Muscle of back (tissue), 11 donors: ENCODE data around the gene SH3TC2. TPM values are rescaled to one million over a fixed set of nuclear protein-coding genes. Genes with fewer than 3 reads are reported as not detected.

ENCODE experiments used
- DNase-seq, 3 donors: peaks; one replicate each; pipeline versions ENCODE4 v3.0.0 to v3.0.0-alpha.2; 2013
- polyA plus RNA-seq, 10 donors: library from polyadenylated mRNA; unstranded; fragments of 120-200 nt; gene quantifications; one replicate each; pipeline ENCODE4 v1.2.1, GENCODE V29; 2013; ENCODE audit not compliant: insufficient read length in 10 of 10

The SH3TC2 gene
- polyA plus RNA-seq, 10 donors: 0.82 to 2.5 (median 2.0) TPM

DNA sequence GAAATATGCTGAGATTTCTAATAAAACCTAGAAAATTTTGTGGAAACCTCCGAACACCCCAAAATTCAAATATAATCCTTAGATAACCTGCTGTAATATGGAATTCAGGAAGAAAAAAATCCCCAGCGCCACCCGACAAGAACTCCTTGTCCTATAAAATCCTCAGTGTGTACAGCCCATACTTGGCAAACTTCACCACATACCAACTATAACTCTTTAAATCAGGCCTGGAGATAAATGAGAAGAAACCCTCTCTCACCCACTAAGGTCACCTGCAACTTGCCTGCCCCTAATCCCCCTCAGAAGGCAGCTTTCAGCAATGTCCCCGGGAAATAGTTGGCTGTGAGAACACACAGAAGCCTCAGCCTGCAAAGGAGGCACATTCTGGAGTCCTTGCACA is 90.5 kb downstream of the SH3TC2 start:
- DNase-seq: no peak

DNA sequence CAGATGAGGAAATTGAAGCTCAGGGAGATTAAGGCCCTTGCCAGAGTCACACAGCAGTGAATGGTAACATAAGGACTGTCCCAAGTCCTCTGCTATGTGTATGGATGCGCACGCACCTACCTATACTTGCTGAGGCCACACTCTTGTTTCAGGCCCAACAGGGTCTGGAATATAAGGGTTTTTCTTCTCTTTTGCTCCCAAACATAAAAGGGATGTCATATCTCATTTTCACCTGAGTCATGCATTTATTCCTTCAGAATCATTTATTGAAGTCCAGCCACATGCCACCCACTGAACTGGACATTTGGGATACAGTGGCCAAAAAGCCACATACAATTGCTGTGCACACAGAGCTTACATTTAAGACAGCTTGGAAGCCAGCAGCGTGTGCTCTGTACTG is 92.0 kb downstream of the SH3TC2 start:
- DNase-seq: no peak

DNA sequence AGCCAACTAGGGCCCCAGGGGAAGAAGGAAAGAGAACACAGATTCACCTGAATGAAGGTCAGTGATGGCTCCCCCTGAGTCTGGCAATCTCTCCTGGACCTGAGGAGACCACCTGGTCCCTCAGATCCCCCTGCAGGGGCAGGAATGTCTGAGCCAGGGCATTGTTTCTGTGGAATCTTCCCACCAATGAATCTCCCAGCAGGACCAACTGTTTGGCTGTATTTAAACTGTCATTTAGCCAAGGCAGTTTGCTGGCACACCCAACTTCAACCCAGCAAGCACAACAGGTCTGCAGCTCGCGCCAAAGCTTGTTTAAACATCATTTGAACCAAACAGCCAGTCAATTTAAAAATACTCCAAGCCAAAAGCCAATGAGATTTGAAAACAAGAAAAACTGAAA is 92.6 kb downstream of the SH3TC2 start:
- DNase-seq: peak; percentile 50 to 68 (median 53)

DNA sequence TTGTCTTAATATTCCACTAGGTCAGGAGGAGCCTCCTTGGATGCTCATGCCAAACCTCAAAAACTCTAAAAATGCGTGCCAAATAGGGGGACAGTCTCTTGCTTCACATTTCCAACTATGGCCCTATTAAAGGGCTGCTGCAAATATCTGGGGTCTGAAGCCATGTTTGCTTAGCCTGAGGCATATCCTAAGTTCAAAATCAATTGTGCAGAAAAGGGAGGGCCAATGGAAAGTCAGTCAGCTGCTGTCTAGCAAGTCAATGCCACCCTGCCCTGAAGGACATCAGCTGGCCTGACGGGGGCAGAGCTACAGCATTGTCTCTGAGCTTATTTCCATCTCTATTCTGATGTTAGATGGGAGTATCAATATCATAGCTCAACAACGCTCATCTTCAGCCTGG is 93.6 kb downstream of the SH3TC2 start:
- DNase-seq: no peak

DNA sequence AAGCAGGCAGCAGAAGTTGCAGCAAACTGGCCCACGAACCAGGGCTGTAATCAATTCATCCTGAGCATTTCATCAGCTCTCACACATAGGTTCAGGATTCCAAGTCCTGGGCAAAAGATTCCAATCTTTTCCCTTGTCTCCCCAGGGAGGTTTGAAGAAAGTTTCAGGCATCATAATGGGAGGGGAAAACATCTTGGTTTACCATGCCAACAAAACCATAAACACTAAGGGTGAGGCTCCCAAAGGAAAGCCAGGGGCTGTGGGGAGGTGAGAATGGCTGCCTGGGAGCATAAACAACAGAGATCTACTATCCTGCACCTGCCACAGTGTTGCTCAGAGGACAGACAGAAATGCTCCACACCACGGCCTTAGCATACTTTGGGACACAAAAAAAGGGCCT is 94.6 kb downstream of the SH3TC2 start:
- no peak for DNase-seq

DNA sequence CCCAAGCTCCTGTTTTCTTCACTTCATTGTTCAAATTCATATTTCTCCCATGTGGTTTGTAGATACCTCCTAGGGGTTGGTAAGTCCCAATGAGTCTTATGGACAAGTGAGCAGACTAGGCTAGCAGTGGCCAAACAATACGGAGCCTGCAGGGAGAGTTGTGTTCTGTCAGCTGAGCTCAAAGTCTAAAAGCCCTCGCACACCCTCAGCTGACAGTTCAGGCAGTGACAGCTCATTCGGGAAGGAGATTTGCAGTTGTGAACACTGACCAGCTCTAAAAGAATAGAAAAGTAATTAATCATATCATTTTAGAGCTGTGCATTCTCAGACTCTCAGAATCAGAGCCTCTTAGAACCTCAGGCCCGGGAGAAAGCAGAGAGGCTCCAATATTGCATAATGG is 95.1 kb downstream of the SH3TC2 start:
- DNase-seq: no peak

DNA sequence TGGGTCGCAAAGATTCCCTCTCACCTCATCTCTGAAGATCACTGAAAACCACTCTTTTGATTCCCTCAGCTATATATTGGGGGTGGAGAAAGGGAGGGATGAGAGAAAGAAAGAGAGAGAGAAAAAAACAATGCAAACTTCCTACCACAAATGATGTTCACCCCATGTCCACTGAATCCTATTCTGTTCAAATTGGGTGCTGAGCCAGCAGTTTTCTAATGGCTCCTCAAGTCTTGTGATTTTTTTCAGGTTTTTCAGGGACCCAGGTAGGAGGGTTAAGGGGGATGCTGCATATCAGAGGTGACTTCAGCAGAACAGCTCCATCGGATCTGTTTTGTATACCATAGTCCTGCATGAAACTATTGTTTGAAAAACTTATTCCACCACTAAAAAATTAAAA is 95.9 kb downstream of the SH3TC2 start:
- DNase-seq: no peak

DNA sequence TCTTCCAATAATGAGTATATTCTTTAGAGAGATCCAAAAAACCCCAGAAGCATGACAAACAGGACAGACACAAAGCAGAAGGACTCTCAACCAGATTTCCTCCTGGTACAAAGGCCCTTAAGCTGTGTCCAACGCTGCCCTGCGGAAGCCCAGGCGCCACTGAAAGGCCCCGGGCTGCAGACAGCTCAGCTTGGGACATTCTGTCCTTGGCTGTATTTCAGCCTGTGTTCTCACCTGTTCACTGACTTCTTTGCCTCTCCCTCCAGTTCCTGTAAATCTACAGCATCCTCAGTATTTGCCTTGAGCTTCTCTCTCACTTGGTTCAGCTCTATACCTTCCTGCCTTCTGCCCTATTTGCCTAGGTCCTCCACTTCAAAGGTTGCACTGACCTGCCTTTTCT is 96.5 kb downstream of the SH3TC2 start:
- DNase-seq: no peak

DNA sequence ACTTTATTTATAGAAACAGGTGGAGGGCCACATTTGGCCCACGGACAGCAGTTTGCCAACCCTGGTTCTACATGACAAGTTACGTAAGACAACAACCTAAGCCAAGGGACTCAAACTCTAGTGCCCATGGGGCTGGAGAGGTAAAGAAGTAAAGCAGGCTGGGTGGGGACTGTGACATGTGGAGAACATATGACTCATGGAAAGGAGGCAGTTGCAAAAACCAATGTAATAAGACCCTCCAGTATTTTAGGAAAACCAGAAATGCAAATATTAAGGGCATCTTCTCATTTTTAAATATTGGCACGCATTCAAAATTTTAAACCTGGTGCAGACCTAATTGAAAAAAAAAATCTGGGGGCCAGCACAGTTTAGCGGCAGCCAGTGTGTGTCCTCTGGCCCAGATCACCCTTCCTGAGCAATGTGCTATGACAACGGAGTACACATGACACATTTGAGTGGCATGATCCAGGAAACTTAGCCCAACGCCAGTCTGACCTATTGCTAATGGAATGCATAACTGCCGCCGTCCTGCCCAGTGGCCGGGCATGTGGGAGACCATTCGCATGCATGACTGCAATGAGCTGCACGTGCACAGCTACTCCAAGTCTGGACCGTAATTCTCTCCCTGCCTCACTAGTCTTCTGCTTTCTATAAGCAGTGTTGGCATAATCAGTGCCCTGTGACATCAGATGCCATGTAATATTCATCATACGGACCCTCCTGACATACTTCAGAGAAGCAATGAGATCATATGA is 97.2 kb downstream of the SH3TC2 start:
- peak; percentile 65 to 92 (median 79) for DNase-seq

DNA sequence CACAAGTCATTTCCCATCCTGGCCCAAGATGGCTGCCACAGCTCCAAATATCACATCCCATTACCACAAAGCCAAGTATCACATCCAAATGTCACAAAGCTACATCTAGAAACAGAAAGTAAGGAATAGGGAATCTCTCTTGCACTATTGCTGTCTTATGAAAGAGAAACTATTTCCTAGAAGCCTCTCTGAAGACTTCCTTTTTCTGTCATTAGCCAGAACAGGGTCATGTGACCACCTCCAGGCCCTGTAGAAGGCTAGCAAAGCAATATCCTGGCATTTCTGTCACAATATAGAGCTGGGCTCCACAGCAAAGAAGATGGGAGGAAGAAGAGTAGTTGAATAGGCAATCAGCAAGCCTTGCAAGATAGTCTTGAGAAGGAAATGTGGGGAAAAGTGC is 99.2 kb downstream of the SH3TC2 start:
- no peak for DNase-seq

DNA sequence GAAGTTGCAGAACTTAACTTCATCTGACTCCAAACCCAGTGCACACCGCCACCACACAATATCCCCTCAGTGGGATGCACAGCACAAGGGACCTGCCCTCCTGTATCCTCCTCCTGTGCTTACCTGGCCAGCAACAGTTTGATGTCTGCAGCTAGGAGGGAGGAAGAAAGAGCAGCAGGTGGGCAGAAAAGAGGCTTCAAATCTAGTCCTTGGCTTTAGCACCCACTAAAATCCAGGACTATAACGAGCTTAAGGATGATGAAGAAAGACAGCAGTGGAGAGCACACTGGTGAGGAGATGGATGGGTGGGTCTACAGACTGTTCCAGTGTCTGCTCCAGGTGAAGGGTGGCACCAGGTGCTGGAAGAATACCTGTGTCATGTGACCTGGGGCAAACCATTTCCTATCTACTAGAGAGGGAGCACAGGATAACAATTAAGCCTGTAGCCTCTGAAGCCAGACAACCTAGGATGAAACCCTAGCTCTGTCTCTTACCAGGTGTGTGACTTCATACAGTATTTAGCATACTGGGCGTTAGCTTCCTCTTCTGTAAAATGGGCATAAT is 100.0 kb downstream of the SH3TC2 start:
- no peak for DNase-seq

DNA sequence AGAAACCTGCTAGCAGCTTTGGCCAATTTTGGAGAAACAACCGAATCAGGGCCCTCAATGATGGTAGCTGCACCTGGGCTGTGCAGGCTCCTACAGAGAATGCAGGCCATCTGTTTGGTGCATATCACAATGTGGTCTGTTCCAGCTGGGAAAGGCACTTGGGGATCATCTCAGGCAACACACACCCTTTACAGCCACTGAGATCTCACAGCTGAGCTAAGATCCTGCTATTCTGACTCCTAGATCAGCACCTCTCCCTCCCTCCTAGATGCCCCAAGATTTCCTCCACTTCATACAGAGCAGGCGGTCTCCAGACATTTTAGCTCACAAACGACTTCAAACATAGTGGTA is 100.7 kb downstream of the SH3TC2 start:
- no peak for DNase-seq

DNA sequence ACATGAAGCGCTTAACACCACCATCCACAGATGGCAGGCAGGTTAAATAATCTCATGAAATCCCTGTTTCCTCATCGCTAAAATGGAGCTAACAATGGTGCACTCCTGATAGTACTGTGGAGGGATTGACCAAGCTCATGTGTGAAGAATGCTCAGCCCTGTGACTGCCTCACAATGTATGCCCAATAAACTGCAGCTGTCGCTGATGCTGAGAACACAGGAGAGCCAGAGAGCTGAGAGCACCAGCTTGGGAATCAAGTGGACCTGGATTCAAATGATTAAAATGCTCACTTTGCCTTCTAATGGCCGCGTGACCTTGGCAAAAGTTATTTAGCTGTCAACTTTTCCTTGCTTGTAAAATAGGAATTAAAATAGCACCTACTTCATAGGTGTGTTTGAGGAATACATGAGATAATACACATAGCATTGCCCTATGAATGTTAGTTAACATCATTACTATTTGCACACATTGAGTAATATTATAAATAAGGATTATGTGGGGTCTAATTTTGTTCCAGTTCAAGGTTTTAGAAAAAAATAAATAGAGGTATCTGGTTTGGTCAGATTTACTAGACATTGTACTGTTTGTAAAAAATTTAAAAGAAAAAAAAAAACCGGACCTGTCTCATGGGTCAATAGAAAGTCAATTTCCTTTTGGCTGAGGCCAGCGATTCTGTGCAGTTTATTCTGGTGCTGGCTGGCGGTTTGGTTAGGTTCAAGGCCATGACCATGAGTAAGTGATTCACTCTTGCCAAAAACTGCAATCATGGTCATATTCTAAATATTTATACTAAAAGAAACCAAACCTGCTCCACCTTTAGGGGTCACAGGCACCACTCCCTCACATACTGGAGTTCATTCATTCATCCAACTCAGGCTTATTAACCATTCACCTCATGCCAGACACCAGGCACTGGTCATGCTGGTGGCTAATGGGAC is 101.3 kb downstream of the SH3TC2 start:
- DNase-seq: no peak

DNA sequence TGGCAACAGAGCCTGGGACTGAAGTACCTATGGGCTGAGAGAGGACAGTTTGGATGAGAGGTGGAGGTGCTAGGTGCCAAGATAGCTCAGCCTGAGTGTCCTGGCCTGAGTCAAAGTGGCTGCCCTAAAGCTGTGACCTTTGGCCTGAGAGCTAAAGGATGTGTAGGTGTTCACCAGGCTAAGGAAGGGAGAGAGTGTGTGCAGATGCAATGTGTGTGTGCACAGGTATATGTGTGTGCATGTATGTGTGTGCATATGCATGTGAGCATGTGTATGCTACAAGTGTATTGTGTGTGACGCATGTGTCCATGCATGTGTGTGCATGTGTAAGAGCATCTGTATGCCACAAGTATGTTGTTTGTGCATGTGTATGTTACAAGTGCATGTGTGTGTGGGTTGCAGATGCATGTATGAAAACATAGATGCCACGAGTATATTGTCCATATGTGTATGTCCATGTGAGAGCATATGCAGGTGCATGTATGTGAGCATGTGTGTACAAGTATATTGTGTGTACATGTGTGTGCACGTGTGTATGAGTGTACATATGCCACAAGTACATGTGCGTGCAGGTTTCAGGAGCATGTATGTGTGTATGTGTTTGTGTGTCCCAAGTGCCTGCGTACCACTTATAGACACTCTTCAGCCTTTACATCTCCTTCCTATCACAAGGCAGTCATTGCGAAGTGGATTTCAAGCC is 102.6 kb downstream of the SH3TC2 start:
- DNase-seq: no peak

DNA sequence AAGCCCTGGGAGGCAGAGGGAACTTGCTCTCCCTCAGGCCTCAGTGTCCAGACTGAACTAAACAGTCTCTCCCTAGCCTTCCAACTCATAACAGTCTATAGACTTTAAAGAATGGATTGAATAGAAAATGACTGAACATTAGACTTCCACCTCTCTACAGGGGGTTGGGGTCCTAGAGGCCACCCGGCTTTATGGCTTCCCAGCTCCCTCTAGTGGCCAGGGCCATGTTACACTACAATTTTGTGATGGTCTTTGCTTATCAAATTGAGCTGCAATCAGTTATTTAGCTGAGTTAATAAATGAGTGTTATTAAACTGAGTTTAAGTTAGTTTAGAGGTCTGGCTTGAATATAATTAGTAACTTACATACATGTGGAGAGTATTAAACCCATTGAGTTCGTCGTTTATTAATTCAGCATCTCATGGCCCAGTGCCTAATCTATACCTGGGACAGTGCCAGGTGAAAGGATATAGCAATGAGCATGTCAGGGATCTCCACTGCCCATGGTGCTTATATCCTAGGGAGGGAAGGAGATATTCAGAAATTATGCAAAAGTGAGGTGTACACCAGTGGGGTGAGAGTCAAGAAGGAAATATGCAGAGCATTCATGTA is 105.2 kb downstream of the SH3TC2 start:
- DNase-seq: no peak

DNA sequence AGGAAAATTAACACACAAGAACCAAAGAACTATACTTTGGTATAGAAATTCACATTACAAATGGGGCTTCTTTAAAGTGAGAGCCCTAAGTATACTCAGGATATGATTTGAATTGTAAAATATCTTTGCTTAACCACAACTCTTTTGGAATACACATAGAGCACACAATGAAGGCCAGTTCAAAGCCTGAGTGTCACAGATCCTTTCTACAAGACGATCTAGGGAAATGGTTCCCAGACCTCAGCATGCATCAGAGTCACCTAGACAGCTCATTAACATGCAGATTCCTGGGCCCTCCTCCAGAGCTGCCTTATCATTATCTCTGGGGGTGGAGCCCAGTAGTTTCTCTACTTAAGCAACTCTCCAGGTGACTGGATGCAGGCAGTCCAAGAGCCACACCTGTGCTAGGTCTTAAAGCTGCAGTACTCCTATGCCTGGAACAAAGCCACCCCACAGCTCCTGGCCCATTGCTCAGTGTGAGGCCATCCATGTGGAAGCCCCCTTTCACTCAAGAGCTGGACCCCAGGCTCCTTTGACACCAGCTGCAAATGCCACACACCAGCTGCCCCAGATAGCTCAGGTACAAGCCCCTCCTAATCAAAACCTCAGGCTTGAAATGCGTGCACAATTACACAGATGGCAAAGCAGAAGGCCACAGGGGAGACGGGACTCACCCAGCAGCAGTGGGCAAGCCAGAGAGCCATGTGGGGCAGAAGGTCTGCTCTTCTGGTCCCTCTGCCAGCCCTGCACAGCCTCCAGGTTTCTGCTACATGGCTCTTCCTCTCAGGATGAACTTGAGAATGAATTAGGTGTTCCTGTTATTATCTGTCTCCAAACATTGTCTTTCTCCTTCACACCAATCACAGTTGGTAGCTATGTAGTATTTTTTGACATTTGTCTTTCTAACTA is 106.1 kb downstream of the SH3TC2 start:
- DNase-seq: no peak
